GM18502 (cell line): Measurements from ENCODE around the gene ZNFX1.

ENCODE experiments used
- ATAC-seq: cut with Tn5 transposase; IDR thresholded peaks from one replicate; pipeline ENCODE4 v1.9.1; 2021; ENCODE audit warnings: mild to moderate bottlenecking; ENCODE audit not compliant: unreplicated experiment, poor library complexity

Gene ZNFX1

GRCh38 chr20:49256261-49256660 lies 21.6 kb downstream of the ZNFX1 start:
- no peak for ATAC-seq

GRCh38 chr20:49252556-49253350 lies 25.1 kb downstream of the ZNFX1 start:
- ATAC-seq = no peak

- no peak for ATAC-seq
Measured at GRCh38 chr20:49248879-49249665, 28.8 kb downstream of the ZNFX1 start.

- ATAC-seq = no peak
Measured at GRCh38 chr20:49248301-49248700, 29.6 kb downstream of the ZNFX1 start.

- no peak for ATAC-seq
Measured at GRCh38 chr20:49247792-49248191, 30.1 kb downstream of the ZNFX1 start.

GRCh38 chr20:49247169-49247723 lies 30.6 kb downstream of the ZNFX1 start:
- ATAC-seq = no peak

- no peak for ATAC-seq
Measured at GRCh38 chr20:49245921-49246740, 31.7 kb downstream of the ZNFX1 start.

GRCh38 chr20:49237531-49237930 lies 40.3 kb downstream of the ZNFX1 start:
- no peak for ATAC-seq

- ATAC-seq = no peak
Measured at GRCh38 chr20:49236301-49236700, 41.6 kb downstream of the ZNFX1 start.

- ATAC-seq = no peak
Measured at GRCh38 chr20:49234831-49235230, 43.0 kb downstream of the ZNFX1 start.

GRCh38 chr20:49233226-49233625 lies 44.6 kb downstream of the ZNFX1 start:
- ATAC-seq = no peak

GRCh38 chr20:49231471-49231870 lies 46.4 kb downstream of the ZNFX1 start:
- no peak for ATAC-seq

- no peak for ATAC-seq
Measured at GRCh38 chr20:49230561-49231133, 47.2 kb downstream of the ZNFX1 start.

- ATAC-seq = no peak
Measured at GRCh38 chr20:49230021-49230420, 47.8 kb downstream of the ZNFX1 start.

- no peak for ATAC-seq
Measured at GRCh38 chr20:49229381-49229780, 48.5 kb downstream of the ZNFX1 start.

- ATAC-seq = no peak
Measured at GRCh38 chr20:49228676-49229075, 49.2 kb downstream of the ZNFX1 start.

GRCh38 chr20:49225896-49226295 lies 52.0 kb downstream of the ZNFX1 start:
- no peak for ATAC-seq

GRCh38 chr20:49219924-49220831 lies 57.7 kb downstream of the ZNFX1 start:
- ATAC-seq = no peak
